ENCODE measurements around the gene PADI1. TPM values are rescaled to one million over a fixed set of nuclear protein-coding genes. Genes with fewer than 3 reads are reported as not detected.

The PADI1 gene
- total RNA-seq, 2 donors from 2014 or later: not detected

DNA sequence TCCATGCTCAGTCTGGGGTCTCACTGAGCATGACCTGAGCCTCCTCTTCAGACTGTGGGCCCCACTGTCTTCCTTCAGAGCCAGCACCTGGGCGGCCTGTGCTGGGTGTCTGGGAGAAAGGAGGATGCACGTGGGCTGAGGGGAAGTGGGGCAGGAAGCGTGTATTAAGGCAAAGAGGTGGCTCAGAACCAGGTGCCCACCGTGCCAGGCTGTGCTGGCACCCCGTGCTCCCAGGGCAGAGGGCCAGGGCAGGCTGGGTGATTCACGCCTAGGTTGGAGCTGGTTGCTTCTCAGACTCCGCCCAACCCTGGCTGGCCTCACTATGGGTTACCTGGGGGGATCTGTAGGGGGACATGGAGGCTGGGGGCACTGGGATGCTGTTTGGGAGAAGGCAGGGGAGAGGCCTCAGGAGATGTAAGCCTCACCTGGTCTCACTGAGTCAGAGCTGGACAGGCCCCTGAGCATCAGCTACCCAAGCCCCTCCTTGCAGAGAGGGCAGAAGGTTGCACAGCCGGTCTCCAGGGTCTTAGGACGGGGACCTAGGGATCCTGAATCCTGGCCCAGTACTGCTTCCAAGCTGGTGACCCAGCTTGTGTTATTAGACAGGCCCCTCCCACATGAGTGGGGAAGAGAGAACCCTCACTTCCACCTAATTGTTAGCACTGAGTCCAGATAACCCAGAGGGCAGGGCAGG, 18.6 kb upstream of the PADI1 start:
- H3K4me1 Mint-ChIP-seq (ENCODE audit: low read depth): peaks cover 26% of the 10 kb centered on the region
- ATAC-seq (replicated peaks in 1 of 2) (no peak), DNase-seq (no peak)
- H3K27me3 Mint-ChIP-seq (ENCODE audit: low read depth): no peaks in the 10 kb centered on the region
- H3K4me3 Mint-ChIP-seq: no peak overlapping the region
- H3K36me3 Mint-ChIP-seq (ENCODE audit: insufficient read depth in 2 of 2): peaks cover 0 to 9% of the 10 kb centered on the region in 2 donors
- H3K27ac Mint-ChIP-seq: no peak overlapping the region
- peaks cover 4 to 6% of the 10 kb centered on the region in 2 donors for H3K9me3 Mint-ChIP-seq

DNA sequence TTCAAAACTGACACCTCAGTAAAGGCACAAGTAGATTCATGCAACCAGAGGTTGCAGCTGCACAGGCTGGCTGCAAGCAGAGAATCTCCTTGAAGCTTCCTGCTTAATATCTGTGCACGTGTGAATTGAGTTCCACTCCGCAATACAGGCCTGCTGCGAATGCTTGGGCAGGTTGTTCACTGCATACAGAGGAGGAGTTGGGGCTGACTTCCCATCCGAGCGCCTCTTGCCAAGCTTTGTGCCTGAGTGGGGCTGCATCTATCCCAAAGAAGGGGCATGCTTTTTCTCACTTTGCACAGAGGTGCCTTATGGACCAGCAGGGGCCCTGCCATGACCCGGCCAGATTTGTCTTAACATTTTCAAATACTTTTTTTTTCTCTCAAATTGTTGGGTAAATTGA, 17.9 kb upstream of the PADI1 start:
- Mint-ChIP-seq H3K27ac (no peak overlapping the region), H3K4me3 (no peak overlapping the region), H3K36me3 (ENCODE audit: insufficient read depth in 2 of 2) (peaks cover 0 to 9% of the 10 kb centered on the region in 2 donors), H3K4me1 (ENCODE audit: low read depth) (peaks cover 19% of the 10 kb centered on the region), H3K27me3 (ENCODE audit: low read depth) (no peaks in the 10 kb centered on the region), H3K9me3 (peaks cover 4 to 6% of the 10 kb centered on the region in 2 donors)
- no peak for DNase-seq
- no peak for ATAC-seq (replicated peaks in 1 of 2)

DNA sequence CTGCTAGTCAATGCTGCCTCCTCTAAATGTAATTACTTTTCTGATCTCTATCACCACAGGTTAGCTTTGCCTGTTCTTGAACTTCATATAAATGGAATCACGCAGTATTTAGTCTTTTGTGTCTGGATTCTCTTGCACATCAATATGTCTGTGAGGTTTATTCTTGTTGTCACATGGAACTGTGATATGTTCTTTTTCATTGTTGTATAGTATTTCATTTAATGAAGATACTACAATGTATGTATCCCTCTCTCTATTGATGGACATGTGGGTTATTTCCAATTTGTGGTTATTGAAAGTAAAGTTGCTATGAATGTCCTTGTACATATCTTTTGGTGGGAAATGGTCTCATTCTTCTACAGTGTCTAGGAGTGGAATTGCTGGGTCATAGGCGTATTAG, 16.7 kb upstream of the PADI1 start:
- DNase-seq (no peak), ATAC-seq (replicated peaks in 1 of 2) (no peak)
- Mint-ChIP-seq H3K4me3 (no peak overlapping the region), H3K4me1 (ENCODE audit: low read depth) (peaks cover 17% of the 10 kb centered on the region), H3K27ac (no peak overlapping the region), H3K9me3 (peaks cover 4 to 6% of the 10 kb centered on the region in 2 donors), H3K36me3 (ENCODE audit: insufficient read depth in 2 of 2) (peaks cover 0 to 9% of the 10 kb centered on the region in 2 donors), H3K27me3 (ENCODE audit: low read depth) (no peaks in the 10 kb centered on the region)

DNA sequence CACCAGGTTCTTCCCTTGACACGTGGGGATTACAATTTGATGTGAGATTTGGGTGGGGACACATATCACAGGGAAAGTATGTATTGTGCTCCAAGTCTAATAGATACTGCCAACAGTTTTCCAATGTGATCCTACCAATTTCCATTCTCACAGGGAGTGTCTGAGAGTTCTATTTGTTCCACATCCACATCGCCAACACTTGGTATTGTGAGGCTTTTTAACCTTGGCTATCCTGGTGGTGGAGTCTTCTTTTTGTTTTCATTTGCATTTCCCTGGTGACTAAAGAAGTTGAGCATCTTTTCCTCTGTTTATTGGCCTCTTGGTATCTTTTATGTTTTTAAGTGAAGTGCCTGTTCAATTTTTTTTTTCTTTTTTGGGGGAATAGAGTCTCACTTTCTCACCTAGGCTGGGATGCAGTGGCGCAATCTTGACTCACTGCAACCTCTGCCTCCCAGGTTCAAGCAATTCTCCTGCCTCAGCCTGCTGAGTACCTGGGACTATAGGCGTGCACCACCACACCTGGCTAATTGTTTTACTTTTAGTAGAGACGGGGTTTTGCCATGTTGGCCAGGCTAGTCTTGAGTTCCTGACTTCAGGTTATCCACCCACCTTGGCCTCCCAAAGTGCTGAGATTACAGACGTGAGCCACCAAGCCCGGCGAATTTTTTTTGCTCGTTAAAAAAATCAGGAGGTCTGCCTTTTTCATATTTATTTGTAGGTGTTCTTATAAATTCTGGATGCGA, 15.9 kb upstream of the PADI1 start:
- H3K4me3 Mint-ChIP-seq: no peak overlapping the region
- peaks cover 17% of the 10 kb centered on the region for H3K4me1 Mint-ChIP-seq (ENCODE audit: low read depth)
- H3K27me3 Mint-ChIP-seq (ENCODE audit: low read depth): no peaks in the 10 kb centered on the region
- ATAC-seq (replicated peaks in 1 of 2) (no peak), DNase-seq (no peak)
- peaks cover 4 to 6% of the 10 kb centered on the region in 2 donors for H3K9me3 Mint-ChIP-seq
- no peak overlapping the region for H3K27ac Mint-ChIP-seq
- peaks cover 0 to 9% of the 10 kb centered on the region in 2 donors for H3K36me3 Mint-ChIP-seq (ENCODE audit: insufficient read depth in 2 of 2)

DNA sequence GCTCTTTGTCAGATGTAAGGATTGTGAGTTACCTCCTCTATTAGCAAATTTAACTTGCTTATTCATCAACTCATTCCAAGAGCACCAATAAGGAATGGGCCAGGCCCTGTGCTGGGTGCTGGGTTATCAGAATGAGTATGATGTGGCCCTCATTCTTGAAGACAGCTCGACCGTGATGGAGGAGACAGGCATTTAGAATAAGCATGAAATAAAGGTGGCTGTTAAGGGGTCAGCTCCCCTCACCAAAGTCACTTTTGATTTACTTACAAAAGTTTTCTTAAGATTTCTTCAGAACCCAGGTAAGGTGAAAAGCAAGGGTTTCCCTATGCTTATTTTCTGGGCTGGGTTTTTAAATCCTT, 15.3 kb upstream of the PADI1 start:
- H3K4me3 Mint-ChIP-seq: no peak overlapping the region
- H3K27me3 Mint-ChIP-seq (ENCODE audit: low read depth): no peaks in the 10 kb centered on the region
- H3K4me1 Mint-ChIP-seq (ENCODE audit: low read depth): peaks cover 17% of the 10 kb centered on the region
- peaks cover 4 to 6% of the 10 kb centered on the region in 2 donors for H3K9me3 Mint-ChIP-seq
- peaks cover 0 to 9% of the 10 kb centered on the region in 2 donors for H3K36me3 Mint-ChIP-seq (ENCODE audit: insufficient read depth in 2 of 2)
- H3K27ac Mint-ChIP-seq: no peak overlapping the region
- ATAC-seq (replicated peaks in 1 of 2): no peak
- DNase-seq: no peak

DNA sequence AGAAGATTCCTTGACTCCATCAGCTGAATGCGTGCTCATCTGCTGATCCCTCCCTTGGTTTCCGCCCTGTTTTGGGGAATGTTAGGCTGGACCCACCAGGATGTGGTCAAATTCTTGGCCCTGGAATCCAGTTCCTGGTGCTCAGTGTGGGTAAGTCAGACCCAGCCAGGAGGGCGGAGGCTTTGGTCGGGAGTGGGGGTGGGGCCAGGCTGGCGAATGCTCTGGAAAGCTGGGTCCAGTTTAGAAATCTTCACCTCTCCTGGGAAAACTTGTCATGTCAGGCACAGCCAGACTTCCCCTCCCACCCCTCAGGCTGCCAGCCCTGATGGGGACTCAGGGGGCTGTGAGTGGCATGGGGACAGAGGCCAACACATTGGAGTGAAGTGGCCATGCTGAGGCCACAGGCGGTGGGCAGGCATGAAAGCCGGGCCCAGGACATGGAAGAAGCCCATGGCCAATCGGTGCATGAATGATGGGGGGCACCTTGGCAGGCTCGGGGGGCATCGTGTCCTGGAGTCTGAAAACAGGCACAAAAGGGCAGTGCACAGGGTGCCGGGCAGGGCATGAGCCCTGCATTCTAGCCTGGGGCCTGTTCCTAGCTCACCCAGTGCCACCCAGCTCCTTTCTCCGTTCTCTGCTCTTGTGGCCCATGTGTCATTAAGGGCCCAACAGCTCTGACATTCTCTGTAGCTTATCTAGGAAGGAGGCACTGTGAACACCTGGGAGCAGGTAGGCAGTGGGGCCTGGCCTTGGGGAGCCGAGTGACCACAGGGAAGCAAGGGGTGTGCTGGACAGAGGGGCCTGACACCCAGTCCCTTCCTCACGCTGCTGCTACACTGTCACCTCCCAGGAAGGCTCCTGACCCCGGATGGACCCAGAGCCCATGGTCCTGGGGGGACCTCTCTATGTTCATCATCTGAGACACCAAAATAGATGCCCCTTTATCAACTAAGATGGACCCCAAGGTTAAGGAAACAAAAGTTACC, 14.6 kb upstream of the PADI1 start:
- Mint-ChIP-seq H3K4me1 (ENCODE audit: low read depth) (peaks cover 17% of the 10 kb centered on the region), H3K27ac (no peak overlapping the region), H3K4me3 (no peak overlapping the region), H3K9me3 (peaks cover 4 to 6% of the 10 kb centered on the region in 2 donors), H3K27me3 (ENCODE audit: low read depth) (no peaks in the 10 kb centered on the region), H3K36me3 (ENCODE audit: insufficient read depth in 2 of 2) (peaks cover 0 to 9% of the 10 kb centered on the region in 2 donors)
- DNase-seq: no peak
- no peak for ATAC-seq (replicated peaks in 1 of 2)

DNA sequence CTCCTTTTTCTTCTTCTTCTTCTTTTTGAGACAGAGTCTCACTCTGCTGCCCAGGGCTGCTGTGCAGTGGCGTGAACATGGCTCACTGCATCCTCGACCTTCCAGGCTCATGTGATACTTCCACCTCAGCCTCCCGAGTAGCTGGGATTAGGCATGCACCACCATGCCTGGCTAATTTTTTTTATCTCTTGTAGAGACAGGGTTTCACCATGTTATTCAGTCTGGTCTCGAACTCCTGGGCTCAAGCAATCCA, 13.0 kb upstream of the PADI1 start:
- H3K27ac Mint-ChIP-seq: no peak overlapping the region

DNA sequence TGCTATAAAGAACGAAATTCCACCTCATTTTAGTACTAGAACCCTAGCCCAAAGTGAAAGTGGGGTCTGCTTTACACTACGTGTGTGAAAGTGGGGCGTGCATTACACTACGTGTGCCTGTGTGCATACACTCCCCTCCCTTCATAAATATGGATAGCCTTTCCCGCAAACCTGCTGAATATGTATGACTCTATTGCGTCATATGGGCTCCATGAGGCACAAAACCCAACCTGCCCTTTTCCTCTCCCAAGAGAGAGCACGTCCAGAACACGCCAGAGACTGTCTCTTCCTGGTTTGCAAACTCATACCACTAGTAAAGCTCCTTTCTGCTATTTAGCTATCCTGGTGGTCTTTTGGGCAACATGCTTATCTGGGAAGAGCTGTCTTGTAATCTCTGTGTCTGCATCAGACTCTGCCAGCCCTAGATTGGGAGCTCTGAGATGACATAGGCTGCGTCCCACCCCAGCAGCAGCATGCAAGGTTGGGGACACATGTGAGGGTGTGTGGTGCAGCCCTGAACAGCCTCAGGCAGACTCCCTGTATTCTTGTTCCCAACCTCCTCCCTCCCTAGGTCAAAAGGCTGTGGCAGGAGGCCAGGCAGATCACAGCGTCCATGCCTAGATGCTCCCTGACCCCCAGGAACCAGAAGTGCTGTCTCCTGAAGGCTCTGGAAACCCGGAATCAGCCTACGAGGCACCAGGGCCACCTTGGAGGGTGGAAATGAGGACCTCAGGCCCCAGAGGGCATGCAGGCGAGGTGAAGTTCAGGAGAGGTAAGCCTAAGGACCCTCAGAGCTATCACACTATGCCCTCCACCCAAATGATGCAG, 12.3 kb upstream of the PADI1 start:
- Mint-ChIP-seq H3K27ac (no peak overlapping the region), H3K4me3 (no peak overlapping the region), H3K27me3 (ENCODE audit: low read depth) (peaks cover 8% of the 10 kb centered on the region), H3K9me3 (peaks cover 4 to 6% of the 10 kb centered on the region in 2 donors), H3K4me1 (ENCODE audit: low read depth) (no peaks in the 10 kb centered on the region), H3K36me3 (ENCODE audit: insufficient read depth in 2 of 2) (peaks cover 0 to 9% of the 10 kb centered on the region in 2 donors)
- DNase-seq (no peak), ATAC-seq (replicated peaks in 1 of 2) (no peak)

More for the DNA sequence above, 13.0 kb upstream of the PADI1 start:
- peaks cover 2% of the 10 kb centered on the region for H3K4me1 Mint-ChIP-seq (ENCODE audit: low read depth)
- no peak for DNase-seq
- no peak for ATAC-seq (replicated peaks in 1 of 2)
- H3K27me3 Mint-ChIP-seq (ENCODE audit: low read depth): peaks cover 7% of the 10 kb centered on the region
- peaks cover 4 to 6% of the 10 kb centered on the region in 2 donors for H3K9me3 Mint-ChIP-seq
- H3K36me3 Mint-ChIP-seq (ENCODE audit: insufficient read depth in 2 of 2): peaks cover 0 to 9% of the 10 kb centered on the region in 2 donors
- no peak overlapping the region for H3K4me3 Mint-ChIP-seq

DNA sequence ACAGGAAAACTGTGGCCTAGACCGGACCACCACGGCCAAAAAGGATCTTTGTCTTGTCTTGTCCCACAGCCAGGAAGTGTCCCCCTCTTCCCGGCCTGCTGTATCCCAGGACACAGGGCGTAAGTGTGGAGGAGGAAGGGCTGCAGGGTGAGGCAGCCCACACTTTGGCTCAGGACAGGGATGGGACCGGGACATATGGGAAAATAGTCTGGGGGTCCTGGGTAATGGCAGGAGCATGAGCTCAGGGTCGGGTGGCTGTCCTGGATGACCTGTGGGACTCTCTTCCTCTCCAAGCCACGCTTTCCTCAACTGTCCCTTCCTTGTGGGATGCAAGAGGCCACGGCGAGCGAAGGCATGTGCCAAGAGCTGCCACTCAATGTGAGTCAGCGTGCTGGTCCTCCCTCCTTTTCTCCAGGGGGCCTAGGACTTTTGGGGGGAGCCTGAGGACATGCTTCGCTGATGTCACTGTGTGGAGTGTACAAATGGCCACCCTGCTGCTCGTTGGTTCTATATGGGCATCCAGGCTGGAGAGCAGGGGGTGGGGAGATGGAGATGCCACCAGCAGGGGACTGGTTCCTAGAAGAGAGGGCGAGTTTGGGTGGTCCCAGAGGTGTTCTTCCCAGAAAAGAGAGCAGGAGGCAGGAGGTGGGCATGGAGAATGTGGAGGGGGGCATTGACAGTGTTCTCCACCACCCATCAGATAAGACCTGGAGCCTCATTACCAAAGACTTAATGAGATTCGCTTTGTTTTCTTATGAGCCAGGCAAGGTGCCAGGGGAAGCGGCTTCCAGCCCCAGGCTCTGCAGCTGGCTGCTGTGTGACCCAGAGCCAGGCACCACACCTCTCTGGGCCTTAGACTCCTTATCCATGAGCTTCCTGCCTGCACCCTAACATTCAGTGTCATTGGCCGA, 11.5 kb upstream of the PADI1 start:
- no peak overlapping the region for H3K4me3 Mint-ChIP-seq
- peaks cover 3% of the 10 kb centered on the region for H3K4me1 Mint-ChIP-seq (ENCODE audit: low read depth)

DNA sequence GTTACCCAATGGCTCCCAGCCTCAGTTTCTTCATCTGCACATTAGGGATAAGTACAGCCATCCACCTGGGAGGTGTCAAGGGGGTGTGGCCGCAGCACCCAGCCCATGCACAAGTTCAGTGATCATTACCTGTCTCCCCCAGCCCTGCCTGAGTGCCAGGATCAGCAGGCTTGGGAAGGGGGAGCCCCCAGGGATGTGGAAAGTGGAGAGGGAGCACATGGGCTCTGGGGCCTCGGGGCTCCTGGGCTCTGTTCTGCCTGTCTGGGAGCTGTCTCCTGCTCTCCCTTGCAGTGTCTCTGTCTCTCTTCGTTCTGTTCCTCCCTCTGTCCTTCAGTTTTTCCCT, 10.8 kb upstream of the PADI1 start:
- Mint-ChIP-seq H3K4me1 (ENCODE audit: low read depth) (peaks cover 5% of the 10 kb centered on the region), H3K4me3 (no peak overlapping the region), H3K27me3 (ENCODE audit: low read depth) (peaks cover 8% of the 10 kb centered on the region), H3K36me3 (ENCODE audit: insufficient read depth in 2 of 2) (peaks cover 0 to under 1% of the 10 kb centered on the region in 2 donors), H3K9me3 (peaks cover 0 to under 1% of the 10 kb centered on the region in 2 donors), H3K27ac (no peak overlapping the region)
- DNase-seq (no peak), ATAC-seq (replicated peaks in 1 of 2) (no peak)

More for the DNA sequence above, 11.5 kb upstream of the PADI1 start:
- H3K9me3 Mint-ChIP-seq: peaks cover 0 to 1% of the 10 kb centered on the region in 2 donors
- H3K36me3 Mint-ChIP-seq (ENCODE audit: insufficient read depth in 2 of 2): peaks cover 0 to 7% of the 10 kb centered on the region in 2 donors
- no peak for ATAC-seq (replicated peaks in 1 of 2)
- H3K27ac Mint-ChIP-seq: no peak overlapping the region
- H3K27me3 Mint-ChIP-seq (ENCODE audit: low read depth): peaks cover 8% of the 10 kb centered on the region
- no peak for DNase-seq

DNA sequence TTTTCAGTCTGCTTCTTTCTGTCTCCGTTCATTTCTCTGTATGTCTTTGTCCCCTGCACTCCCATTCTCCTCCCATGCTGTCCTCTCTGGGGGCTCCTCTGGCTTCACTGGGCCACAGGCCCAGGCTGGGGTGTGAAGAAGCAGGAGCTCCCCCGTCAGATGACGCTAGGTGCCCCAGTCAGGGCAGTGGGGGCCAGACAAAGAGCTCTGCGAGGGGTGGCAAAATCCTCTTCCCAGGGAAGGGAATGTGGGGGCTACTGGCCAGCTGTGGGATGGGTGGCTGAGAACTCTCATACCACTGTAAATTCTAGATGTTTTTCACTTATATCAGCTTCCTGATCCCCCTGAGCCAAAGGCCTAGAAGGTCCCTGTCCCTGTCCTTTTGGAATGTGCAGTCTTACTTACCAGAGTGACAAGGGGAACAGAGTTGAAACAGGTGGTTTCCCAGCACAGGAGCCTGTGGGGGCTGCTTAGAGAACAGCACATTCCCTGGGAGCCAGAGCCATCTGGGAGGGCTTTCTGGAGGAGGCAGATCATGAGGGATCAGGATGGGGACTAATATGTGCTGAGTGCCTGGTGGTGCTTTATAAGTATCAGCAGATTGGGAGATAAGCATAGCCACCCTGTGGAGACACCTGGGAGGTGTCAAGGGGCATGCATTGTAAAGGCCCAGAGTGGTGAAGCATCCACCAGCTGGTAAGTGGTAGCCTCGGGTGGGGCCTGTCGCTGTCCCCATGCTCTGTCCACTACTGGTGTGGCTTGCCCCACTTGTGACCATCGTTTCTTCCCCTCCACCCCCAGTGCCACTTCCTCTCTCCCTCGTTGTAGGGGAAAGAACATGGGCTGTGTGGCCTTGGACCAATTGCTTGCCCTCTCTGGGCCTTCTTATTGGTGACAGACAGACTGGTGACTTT, 10.1 kb upstream of the PADI1 start:
- H3K9me3 Mint-ChIP-seq: no peaks in the 10 kb centered on the region
- H3K4me1 Mint-ChIP-seq (ENCODE audit: low read depth): peaks cover 13% of the 10 kb centered on the region
- H3K36me3 Mint-ChIP-seq (ENCODE audit: insufficient read depth in 2 of 2): no peaks in the 10 kb centered on the region
- H3K4me3 Mint-ChIP-seq: no peak overlapping the region
- no peak for ATAC-seq (replicated peaks in 1 of 2)
- H3K27ac Mint-ChIP-seq: no peak overlapping the region
- no peak for DNase-seq
- peaks cover 8% of the 10 kb centered on the region for H3K27me3 Mint-ChIP-seq (ENCODE audit: low read depth)

Measured in activated T-cell treated with anti-CD3 and anti-CD28 coated beads, Interleukin-2, amount 50 U/mL, for 72 hours (primary cell).